Spinal cord (tissue), 10 donors: ENCODE data around the gene TMEM266. TPM values are rescaled to one million over a fixed set of nuclear protein-coding genes. Genes with fewer than 3 reads are reported as not detected.

ENCODE experiments used
- DNase-seq, 6 donors: peaks; one replicate each; pipeline versions ENCODE4 v3.0.0 to v3.0.0-alpha.2; 2013 to 2015; ENCODE audit warnings: low spot score in 6 of 6, low read depth in 4 of 6
- H3K27ac ChIP-seq: one replicate; pipeline ENCODE4 v1.5.1; 2013; ENCODE audit warnings: low read depth, low read length, control low read depth
- H3K27me3 ChIP-seq: one replicate; pipeline ENCODE4 v1.6.1; 2013; ENCODE audit warnings: low read length; ENCODE audit not compliant: control insufficient read depth, insufficient read depth
- H3K36me3 ChIP-seq: one replicate; pipeline ENCODE4 v1.6.1; 2013; ENCODE audit warnings: low read length; ENCODE audit not compliant: control insufficient read depth, insufficient read depth
- H3K4me1 ChIP-seq: one replicate; pipeline ENCODE4 v1.6.1; 2013; ENCODE audit warnings: low read length; ENCODE audit not compliant: control insufficient read depth, insufficient read depth
- H3K4me3 ChIP-seq: one replicate; pipeline ENCODE4 v1.5.1; 2013; ENCODE audit warnings: low read depth, low read length, control low read depth
- H3K9me3 ChIP-seq: one replicate; pipeline ENCODE4 v1.6.1; 2013; ENCODE audit warnings: low read length; ENCODE audit not compliant: control insufficient read depth, insufficient read depth
- WGBS: methylation state at CpG from one replicate; pipeline ENCODE4 v1.1.5; 2013; ENCODE audit warnings: missing lambda C conversion rate; ENCODE audit not compliant: insufficient coverage; 5-methylcytosine and 5-hydroxymethylcytosine counted together
- polyA plus RNA-seq, 2 donors: library from polyadenylated mRNA; unstranded; fragments of 120-200 nt; gene quantifications; one replicate each; pipeline ENCODE4 v1.2.1, GENCODE V29; 2013; ENCODE audit not compliant: insufficient read length in 2 of 2
- total RNA-seq, 2 donors: library from RNA; depleted of rRNA in 1 of 2; stranded (reverse); fragments of 120-200 nt in 1 of 2; fragments of >200 nt in 1 of 2; gene quantifications; one replicate each; pipeline versions ENCODE4 v1.2.3 to v1.2.4, GENCODE V29; 2013 to 2014
- donor health status: healthy.

The TMEM266 gene
- total and polyA plus RNA-seq, 4 donors, result 3.4 to 13.3 (median 7.9) TPM

DNA sequence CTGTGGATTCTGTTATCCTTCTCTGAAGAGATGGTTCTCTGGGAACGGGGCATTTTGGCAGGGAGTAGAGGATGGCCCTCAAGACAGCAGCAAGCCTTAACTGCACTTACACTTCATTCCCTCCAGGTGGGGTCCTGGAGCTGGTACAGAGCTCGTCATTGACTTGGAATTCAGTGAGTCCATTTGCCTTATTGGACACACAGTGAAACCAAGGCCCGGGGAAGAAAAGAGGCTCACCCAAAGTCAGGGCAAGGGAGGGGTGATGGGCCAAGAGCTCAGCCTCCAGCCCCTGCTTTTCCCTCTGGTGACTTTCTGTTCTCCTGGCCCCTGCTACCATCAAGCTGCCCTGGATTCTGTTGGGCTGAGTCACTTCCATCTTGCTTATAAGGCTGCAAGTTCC, 125.9 kb downstream of the TMEM266 start:
- H3K27me3 ChIP-seq, result peaks cover 6% of the 10 kb centered on the region
- WGBS, result 39% methylated on average over 2 of the region's 3 CpGs
- DNase-seq, result peak in 1 of 6 donors; percentile 12

DNA sequence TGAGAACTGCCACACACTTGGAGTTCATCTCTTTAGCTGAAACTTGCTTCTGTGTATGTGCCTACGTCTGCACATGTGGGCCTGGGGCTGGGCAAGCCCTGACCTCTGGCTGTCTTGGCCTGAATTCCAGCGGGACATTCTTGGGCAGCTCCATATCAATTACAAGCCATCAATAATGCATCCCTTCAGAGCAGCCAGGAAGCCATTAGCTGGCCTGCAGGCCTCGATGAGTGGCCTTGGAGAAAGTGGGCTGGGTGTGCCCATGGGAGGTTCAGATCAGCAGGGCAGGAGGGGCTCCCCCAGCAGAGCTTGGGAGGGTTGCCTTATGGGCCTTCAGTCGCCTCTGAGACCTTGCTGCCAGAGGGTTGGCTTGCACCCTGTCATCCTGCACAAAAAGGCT, 127.4 kb downstream of the TMEM266 start:
- peaks cover 18% of the 10 kb centered on the region for H3K4me1 ChIP-seq
- H3K27ac ChIP-seq, result no peak overlapping the region
- H3K27me3 ChIP-seq, result peaks cover 11% of the 10 kb centered on the region
- DNase-seq, result no peak
- H3K36me3 ChIP-seq, result peaks cover 12% of the 10 kb centered on the region
- no peaks in the 10 kb centered on the region for H3K9me3 ChIP-seq
- WGBS, result 77% methylated on average over 3 of the region's 4 CpGs
- H3K4me3 ChIP-seq, result no peak overlapping the region

More for the DNA sequence above, 125.9 kb downstream of the TMEM266 start:
- H3K9me3 ChIP-seq, result no peaks in the 10 kb centered on the region
- H3K4me3 ChIP-seq, result no peak overlapping the region
- H3K36me3 ChIP-seq, result peaks cover 6% of the 10 kb centered on the region
- H3K4me1 ChIP-seq, result peaks cover 6% of the 10 kb centered on the region
- no peak overlapping the region for H3K27ac ChIP-seq

DNA sequence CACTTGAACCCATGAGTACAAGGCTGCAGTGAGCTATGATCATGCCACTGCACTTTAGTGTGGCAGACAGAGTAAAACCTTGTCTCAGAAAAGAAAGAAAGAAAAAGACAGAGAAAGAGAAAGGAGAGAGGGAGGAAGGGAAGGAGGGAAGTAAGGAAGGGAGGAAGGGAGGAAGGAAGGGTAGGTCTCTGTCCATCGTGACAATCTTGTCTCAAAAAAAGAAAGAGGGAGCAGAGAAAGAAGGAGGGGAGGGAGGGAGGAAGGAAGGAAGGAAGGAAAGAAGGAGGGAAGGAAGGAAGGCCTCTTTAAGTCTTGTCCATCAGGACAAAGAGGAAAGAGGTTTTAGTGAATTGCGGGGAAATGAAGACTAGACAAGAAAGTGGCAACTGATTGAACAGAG, 129.3 kb downstream of the TMEM266 start:
- WGBS, result 73% methylated on average over 2 of the region's 2 CpGs
- DNase-seq, result no peak
- no peak overlapping the region for H3K27ac ChIP-seq
- no peaks in the 10 kb centered on the region for H3K9me3 ChIP-seq
- peaks cover 21% of the 10 kb centered on the region for H3K4me1 ChIP-seq
- no peak overlapping the region for H3K4me3 ChIP-seq
- H3K27me3 ChIP-seq, result peaks cover 11% of the 10 kb centered on the region
- peaks cover 17% of the 10 kb centered on the region for H3K36me3 ChIP-seq

DNA sequence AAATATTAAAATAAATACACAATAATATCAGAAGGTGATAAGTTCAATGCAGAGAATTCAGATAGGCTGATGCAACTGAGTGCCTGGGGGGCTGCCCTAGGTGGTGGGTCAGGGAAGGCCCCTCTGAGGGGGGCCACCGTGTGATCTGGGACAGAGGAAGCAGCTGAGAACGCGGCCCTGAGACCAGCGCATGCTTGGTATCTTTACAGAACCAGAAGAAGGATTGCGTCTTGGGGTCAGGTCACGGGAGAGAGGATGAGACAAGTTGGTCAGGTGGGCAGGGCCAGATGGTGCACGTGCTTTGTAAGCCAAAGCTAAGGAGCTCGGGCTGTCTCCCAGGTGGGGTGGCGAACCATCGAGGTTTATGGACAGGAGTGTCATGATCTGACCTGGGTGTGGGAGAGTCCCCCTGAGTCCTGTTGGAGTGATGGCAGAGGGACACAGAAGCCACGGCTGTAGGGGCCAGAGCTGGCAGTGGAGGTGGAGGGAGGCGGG, 130.3 kb downstream of the TMEM266 start:
- WGBS, result 65% methylated on average over 12 of the region's 12 CpGs

DNA sequence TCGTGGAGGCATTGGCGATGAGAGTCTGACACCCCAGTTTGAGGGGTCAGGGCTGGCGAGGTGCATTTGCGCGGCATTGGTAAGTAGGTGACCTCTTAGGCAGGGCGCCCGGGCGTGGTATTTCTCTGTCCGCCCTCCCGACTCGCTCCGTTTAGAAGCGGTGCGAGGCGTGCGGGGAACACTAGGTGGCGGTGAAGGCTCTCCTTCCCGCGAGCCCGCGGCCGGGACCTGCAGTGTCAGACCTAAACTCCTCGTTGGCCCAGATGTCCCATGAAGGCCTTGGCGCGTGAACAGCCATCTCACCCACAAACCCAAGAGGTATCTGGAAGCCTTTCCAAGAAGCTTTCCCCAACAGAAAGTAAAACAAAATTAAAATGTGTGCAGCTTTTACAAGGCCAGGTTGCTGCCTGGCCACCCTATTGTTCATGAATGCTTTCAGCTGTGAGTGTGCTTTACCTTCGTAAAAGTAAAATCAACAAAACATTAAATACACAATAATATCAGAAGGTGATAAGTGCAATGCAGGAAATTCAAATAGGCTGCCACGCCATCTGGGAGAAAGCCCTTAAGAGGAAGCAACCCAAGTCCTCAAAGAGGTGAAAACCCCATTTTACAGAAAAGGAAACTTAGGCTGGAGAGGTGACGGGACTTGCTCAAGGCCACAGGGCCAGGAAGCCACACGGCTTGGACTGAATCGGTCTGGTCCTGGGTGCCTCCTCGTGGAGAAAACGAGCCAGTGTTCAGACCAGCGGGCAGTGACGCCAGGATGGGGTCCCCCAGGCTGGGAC, 131.2 kb downstream of the TMEM266 start:
- Histone ChIP-seq H3K27me3 (peaks cover 11% of the 10 kb centered on the region), H3K36me3 (peaks cover 16% of the 10 kb centered on the region), H3K9me3 (no peaks in the 10 kb centered on the region), H3K4me1 (peaks cover 26% of the 10 kb centered on the region), H3K4me3 (no peak overlapping the region), H3K27ac (no peak overlapping the region)
- WGBS, result 18% methylated on average over 32 of the region's 34 CpGs
- peak in 5 of 6 donors; percentile 31 to 86 (median 43) for DNase-seq

More for the DNA sequence above, 130.3 kb downstream of the TMEM266 start:
- DNase-seq, result no peak
- Histone ChIP-seq H3K27me3 (peaks cover 11% of the 10 kb centered on the region), H3K9me3 (no peaks in the 10 kb centered on the region), H3K4me1 (peaks cover 21% of the 10 kb centered on the region), H3K27ac (no peak overlapping the region), H3K4me3 (no peak overlapping the region), H3K36me3 (peaks cover 17% of the 10 kb centered on the region)

DNA sequence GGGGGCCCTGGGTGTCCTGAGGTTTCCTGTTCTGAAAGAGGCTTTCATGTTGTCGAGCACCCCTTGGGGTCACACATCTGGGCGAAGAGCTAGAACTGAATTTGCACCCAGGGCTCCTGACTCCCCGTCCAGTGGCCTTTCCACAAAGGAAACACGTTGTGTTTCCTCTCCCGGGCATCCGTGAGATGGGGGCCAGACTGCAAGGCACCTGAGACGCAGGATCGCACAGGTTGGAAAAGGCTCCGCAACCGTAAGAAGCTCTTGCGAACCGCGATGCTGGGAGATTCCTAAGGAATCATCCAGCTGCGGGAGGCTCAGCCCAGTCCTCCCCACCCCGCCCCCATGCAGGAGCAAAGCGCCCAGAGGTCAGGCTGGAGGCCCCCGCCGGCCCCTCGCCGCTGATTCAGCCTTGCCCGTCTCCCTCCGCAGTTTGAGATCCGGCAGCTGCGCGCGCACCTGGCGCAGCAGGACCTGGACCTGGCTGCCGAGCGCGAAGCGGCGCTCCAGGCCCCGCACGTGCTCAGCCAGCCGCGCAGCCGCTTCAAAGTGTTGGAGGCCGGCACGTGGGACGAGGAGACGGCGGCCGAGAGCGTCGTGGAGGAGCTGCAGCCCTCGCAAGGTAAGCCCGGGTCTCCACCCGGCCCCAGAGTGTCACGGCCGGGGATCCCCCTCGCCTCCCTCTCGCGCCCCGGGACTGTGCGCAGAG, 131.9 kb downstream of the TMEM266 start:
- Histone ChIP-seq H3K27me3 (peaks cover 11% of the 10 kb centered on the region), H3K36me3 (peaks cover 14% of the 10 kb centered on the region), H3K9me3 (no peaks in the 10 kb centered on the region), H3K4me1 (peaks cover 33% of the 10 kb centered on the region), H3K4me3 (no peak overlapping the region), H3K27ac (no peak overlapping the region)
- peak in 1 of 6 donors; percentile 49 for DNase-seq
- 61% methylated on average over 54 of the region's 55 CpGs for WGBS

DNA sequence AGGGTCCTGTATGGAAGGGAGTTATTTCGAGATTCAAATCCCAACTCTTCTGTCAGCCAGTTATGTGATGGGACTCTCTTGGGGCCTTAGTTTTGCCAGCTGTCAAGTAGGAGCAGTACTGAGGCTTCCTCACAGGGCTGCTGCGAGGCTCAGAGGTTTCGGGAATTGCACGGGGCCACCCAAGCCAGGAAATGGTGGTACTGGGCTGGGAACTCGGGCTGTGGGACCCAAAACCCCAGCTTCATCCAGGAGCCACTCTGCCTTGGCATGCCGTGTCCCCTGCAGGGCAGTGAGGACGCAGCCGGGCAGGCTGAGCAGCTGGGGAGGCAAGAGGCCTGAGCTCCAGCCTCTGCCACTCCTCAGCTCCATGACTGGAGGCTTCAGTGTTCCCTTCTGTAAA, 132.9 kb downstream of the TMEM266 start:
- WGBS, result 92% methylated on average over 8 of the region's 8 CpGs
- H3K36me3 ChIP-seq, result peaks cover 11% of the 10 kb centered on the region
- peaks cover 11% of the 10 kb centered on the region for H3K27me3 ChIP-seq
- no peak for DNase-seq
- peaks cover 42% of the 10 kb centered on the region for H3K4me1 ChIP-seq
- no peaks in the 10 kb centered on the region for H3K9me3 ChIP-seq
- H3K4me3 ChIP-seq, result no peak overlapping the region
- no peak overlapping the region for H3K27ac ChIP-seq

DNA sequence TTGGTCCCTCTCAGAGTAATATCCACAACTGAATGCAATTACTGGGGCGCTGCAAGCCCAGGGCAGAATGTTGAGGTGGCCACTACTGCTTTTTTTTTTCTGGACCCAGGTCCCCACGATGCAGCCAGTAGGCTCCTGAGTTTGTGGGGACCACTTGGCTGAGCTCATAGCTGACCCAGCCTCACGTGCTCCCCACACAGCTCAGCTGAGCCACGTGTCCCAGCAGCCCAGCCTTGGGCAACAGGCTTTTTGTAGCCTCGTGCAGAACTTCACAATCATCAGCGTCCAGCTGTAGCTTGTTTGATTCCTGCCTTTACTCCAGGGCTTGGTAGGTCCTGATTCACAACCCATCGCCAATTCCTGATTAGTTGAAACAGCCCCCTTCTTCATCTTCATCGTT, 134.1 kb downstream of the TMEM266 start:
- peaks cover 11% of the 10 kb centered on the region for H3K27me3 ChIP-seq
- DNase-seq, result no peak

DNA sequence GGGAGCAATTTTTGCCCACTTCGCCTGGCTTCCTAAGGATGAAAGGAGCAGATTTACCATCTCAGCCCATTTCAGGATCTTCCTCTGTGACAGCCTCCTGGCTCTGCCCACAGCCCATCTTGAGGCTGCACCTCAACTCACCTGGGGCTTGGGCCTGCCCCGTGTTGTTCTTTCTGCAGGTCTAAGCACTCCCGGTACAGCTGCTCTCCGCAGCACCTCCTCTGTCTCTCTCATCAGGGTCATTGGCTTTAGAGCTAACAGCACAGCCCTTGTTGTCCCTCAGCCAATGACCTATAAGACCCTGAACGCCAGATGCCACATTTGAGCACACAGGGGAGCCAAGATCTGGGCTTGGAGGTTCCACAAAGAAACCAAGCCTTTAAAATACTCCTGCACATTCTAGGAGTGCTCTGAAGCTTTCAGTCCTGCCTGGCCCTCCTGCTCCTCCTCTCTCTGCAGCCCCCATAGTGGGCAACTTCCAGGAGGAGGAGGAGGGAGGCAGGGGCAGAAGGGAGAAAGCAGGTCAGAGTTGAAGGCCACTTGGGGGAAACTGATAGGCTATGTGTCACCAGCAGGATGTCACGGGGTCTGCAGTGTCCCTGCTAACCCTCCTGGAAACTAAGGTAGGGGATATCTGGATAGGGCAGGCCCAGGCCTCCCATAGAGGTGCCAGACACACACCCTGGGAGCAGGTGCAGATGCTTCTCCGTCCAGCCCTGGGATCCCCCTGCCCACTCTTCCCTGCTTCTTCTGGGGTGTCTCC, 135.9 kb downstream of the TMEM266 start:
- DNase-seq, result no peak
- Histone ChIP-seq H3K9me3 (no peaks in the 10 kb centered on the region), H3K27ac (no peak overlapping the region), H3K4me1 (peaks cover 41% of the 10 kb centered on the region), H3K4me3 (no peak overlapping the region), H3K27me3 (peaks cover 5% of the 10 kb centered on the region), H3K36me3 (peaks cover 25% of the 10 kb centered on the region)
- 80% methylated on average over 7 of the region's 7 CpGs for WGBS

More for the DNA sequence above, 134.1 kb downstream of the TMEM266 start:
- Histone ChIP-seq H3K9me3 (no peaks in the 10 kb centered on the region), H3K27ac (no peak overlapping the region), H3K4me1 (peaks cover 46% of the 10 kb centered on the region), H3K36me3 (peaks cover 14% of the 10 kb centered on the region), H3K4me3 (no peak overlapping the region)
- WGBS, result 80% methylated on average over 8 of the region's 8 CpGs
